Right renal cortex interstitium (tissue), 3 donors: Measurements from ENCODE around the gene GINS1. TPM values are rescaled to one million over a fixed set of nuclear protein-coding genes. Genes with fewer than 3 reads are reported as not detected.

Source experiments
- DNase-seq, 3 donors: peaks; one replicate each; pipeline ENCODE4 v3.0.0-alpha.2; 2013; ENCODE audit warnings: low read depth in 3 of 3, low spot score in 2 of 3
- polyA plus RNA-seq, 3 donors: library from polyadenylated mRNA; unstranded; fragments of 120-200 nt; gene quantifications; one replicate each; pipeline ENCODE4 v1.2.1, GENCODE V29; 2013; ENCODE audit not compliant: insufficient read length in 3 of 3

Gene GINS1
- polyA plus RNA-seq, 3 donors: 18.5 to 20.0 (median 19.3) TPM

DNA sequence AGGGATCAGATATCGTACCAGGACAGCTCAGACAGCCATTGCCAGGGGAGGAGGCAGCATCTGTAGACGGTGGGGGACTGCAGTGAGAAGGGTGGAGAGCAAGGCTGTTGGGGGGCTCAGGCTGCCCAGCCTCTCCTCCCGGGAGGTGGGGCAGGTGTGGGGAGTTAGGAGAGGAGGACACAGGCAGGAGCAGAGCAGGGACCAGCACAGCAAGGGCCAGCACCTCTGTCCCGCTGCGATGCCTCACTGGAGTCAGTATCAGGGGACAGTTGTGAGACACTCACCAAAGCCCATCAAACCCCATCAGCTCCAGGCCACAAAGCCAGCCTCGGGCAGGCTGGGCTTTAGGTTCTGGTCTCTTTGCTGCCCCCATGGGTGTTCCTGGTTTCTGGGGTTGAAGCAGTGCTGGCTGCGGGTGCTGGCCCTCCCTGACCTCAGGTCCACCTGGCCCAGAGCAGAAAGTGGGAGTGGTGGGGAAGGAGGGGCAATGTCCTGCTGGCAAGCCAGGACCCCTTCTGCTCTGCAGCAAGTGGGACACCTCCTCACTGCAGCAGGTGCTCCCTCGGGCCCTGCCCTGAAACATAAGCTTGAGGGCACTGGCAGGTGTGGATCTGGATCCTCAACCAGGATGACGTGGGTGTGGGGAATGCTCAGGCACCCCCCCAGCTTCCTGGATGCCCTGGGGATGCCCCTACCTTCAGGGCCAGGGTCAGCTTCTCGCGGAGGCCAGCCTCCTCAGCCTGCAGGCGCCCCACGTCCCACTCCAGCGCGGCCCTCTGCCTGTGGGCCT lies 83.4 kb downstream of the GINS1 start:
- DNase-seq: no peak

DNA sequence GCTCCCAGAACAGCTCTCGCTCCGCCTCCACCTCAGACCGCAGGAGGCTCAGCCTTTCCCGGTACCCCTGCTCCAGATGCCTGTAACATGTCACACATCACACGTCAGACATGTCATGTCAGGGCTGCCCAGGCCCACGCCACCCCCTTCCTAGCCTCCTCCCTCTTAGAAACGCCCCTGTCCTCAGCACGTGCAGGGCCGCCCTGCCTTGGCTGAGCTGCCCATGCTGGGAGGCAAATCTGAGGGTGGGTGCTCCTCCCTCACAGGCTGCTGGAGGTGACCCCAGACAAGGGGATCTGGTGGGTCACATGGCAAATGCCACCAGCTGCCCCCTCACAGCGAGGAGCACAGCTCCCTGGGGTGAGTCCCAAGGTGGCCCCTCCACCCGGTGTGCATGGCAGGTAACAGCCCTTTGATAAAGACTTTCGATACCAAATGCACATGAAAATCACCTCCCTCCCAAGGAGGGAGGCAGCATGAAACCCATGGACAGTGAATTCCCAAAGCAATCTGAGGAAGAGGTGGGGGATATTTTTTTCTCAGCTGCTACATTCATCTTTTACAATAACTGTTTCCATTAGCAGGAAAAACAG lies 84.1 kb downstream of the GINS1 start:
- no peak for DNase-seq

DNA sequence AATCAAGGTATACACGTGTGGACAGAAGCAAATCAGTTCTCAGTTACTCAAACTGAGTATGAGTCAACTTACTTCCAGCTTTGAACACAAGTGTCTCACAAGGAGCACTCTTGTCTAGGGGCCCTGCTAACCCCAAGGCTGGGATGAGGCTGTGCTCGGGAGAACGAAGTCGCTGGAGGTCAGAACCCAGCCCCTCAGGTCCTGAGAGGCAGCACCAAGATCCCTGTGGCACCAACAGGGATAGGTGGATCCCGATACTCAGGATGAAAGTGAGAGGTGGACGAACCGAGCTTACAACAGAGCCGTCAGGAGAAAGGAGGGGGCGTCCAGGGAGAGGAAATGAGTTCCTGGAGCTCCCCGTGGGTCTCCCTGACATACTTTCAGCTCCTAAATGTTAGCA lies 85.7 kb downstream of the GINS1 start:
- no peak for DNase-seq

DNA sequence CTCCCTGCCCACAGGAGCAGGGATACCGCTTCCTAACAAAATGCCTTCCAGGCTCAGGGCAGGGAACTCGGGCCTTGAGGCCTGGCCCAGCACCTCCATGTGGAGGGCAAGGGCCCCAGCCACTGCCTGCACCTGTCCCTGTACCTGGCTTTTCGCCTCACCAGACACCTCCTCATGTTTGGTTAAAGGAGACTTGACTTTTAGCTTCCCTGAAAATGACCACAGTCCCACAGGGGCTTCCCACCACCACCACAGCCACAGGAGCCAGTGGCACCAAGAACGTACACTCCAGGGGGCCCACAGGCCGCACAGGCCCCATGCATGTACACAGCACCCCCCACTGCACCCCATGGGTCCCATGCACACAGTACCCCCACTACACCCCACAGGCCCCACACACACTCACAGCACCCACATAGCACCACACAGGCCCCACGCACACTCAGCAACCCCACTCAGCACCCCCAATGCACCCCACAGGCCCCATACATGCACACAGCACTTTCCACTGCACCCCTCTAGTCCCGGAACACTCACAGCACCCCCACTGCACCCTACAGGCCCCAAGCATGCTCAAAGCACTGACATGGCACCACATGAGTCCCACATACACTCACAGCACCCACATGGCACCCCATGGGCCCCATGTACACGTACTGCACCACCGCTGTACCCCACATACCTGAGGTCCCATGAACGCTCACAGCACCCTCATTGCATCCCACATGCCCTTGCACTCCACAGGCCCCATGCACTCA lies 86.5 kb downstream of the GINS1 start:
- no peak for DNase-seq

DNA sequence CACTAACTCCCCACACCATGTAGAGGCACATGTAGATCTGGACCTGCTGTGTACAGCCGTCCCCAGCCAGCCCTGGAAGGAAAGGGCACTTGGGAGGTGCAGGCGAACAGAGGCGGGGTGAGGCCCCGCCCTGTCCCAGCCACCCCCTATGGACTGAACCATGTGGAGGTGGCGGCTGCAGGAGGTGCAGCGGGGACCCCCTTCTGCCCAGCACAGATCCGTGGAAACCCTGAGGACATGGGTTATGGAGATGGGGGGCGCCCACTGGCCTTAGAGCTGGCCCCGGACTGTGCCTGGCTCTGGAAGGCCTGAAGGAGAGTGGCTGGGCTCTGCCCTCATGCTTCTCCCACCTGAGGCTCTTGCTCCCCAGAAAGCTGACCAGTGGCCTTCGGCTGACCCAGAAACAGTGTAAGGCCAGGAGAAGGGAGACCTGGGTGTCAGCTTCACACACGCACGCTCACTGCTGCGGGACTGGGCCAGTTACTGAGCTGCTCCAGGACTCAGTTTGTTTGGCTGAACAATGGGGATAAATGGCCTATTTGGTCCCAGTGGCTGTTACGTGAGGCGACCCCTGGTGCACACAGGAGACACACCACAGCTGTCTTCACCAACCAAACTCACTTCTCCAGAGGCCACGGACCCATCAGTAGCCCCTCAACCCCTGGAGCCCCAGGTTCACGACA lies 87.2 kb downstream of the GINS1 start:
- DNase-seq: no peak

DNA sequence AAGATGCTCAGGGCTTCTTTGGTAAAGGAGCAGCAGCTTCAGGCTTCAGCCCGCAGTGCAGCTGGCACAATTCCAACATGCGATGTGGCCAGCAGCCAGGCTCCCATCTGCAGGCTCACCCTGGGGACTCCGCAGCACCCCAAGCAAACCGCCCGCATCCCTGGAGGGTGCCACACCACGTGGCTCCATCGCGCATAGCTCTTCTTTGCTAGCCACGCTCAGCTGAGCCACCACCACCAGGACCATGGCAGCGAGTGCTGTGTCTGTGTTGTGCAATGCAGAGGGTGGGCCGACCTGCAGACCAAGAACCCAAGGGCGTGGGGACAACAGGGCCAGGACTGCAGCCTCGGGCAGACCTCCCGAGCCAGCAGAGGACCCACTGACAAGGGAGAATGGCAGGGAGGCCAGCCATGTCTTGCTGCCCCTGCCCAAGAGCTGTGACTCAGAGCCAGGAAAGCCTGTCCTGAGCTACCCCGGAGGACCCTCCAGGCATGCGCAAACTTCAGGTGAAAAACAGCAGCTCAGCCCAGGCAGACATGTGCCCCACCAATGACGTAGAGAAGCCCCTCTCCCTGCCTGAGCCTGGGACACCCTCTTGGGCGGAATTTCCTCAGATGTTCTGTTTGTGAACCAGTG lies 87.8 kb downstream of the GINS1 start:
- DNase-seq: no peak

DNA sequence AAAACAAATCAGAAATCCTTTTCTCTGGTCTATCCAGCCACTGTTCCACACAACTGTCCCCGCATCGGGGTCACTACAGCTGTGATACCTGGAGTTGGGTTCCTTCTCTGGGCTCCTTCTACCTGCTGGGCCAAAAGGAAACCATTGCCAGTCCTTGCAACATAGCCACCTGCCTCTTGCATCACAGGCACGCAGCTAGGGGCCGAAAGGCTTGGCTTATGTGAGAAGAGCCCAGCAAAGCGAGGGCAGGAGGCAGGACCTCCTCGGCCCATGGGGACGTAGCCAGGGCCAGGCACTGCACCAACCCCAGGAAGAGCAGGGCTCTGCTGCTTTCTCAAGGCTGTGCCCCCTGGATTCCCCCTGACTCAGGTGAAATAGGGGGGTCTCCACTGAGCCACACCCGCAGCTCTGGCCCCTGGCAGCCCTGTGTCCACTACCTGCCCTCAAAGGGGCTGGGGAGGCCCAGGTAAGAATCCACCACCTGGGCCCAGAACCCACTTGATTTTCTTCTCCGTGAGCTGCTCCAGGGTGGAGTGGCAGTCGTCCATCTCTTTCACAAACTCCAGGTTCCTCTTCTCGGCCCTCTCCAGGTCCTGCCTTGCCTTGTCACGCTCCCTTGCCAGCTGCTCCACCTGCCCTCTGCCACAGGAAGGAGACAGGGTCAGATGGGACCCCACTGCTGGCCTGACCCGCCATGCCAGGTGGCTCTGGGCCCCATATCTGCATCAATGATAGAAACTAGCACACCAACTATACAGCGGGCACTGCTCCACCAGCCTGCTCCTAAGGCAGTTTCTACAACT lies 88.9 kb downstream of the GINS1 start:
- no peak for DNase-seq

DNA sequence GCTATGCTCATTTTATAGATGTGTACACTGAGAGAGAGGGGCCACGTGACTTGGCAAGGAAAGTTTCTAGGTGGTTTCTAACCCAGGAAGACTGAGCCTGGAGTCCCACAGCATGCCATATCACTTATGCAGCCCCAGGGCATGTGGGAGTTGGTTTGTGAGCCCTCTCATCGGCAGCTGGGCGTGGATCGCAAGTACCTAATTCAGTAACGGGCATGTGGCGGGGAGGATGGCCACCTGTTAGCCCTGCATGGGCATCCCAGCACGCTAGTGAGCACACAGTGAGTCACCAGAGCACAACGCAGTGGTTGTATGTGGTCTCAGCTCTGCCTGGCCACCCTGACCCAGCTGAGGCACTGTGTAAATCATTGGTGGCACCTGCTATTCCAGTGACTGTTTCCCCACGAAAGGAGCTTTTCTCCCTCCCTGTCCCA lies 89.5 kb downstream of the GINS1 start:
- DNase-seq: no peak

DNA sequence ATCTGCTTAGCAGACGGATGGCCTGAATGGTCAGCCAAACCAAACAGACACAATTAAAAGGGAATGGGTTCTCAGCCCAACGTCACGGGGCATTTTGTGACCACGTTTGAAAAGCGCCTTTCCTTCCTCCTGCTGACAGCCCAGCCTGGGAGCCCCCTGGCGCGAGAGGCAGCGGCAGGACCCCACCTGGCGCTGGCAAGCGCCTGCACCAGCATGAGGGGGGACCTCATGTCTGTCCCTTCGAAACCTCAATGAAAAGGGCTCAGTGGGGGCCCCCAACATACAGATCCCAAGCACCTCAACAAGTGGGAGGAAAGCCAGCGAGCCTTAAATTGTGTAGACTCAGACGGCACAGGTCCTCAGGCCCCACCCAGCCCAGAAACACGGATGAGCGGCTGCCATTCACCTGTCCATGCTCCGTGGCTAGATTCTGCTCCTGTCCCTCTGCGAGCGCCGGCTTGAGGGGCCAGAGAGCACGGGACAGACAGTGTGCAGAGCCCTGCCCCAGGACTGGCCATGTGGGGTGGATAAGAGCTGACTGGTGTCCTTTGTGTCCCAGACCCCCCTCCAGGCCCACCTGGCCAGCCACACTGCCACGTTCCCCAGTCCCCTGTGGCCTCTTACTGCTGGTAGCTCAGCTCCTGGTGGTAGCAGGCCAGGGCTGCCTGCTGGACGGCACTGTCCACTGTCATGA lies 90.3 kb downstream of the GINS1 start:
- DNase-seq: no peak

Other genes with a start within 250 kb of the GINS1 start
- gene ENTPD6, start 212.0 kb upstream of the GINS1 start, polyA plus RNA-seq: 10 to 100 TPM; 33.8 to 38.3 (median 37.2) TPM
- 10 to 100 TPM; 41.7 to 43.9 (median 43.5) TPM for gene PYGB, start 159.6 kb upstream of the GINS1 start, polyA plus RNA-seq
- gene ABHD12, start 16.8 kb upstream of the GINS1 start, polyA plus RNA-seq: 10 to 100 TPM; 50.8 to 59.8 (median 57.5) TPM
- gene NINL, start 177.9 kb downstream of the GINS1 start, polyA plus RNA-seq: 10 to 100 TPM; 38.9 to 47.1 (median 42.2) TPM
- 1 to 10 TPM; 6.3 to 7.0 (median 6.8) TPM for gene NANP, start 216.3 kb downstream of the GINS1 start, polyA plus RNA-seq